Smooth muscle cell (in vitro differentiated cells): ENCODE data around the gene CKAP5. TPM values are rescaled to one million over a fixed set of nuclear protein-coding genes. Genes with fewer than 3 reads are reported as not detected.

Experiments used
- DNase-seq: peaks from one replicate; lab custom pipeline; 2025; ENCODE audit not compliant: unreplicated experiment; lab: John Stamatoyannopoulos, UW
- H2AFZ ChIP-seq: fragments of 200-600 bp; sonication (generic); 2 replicates; pipeline ENCODE4 v1.6.0; 2016; ENCODE audit warnings: antibody characterized with exemption, low read depth, mild to moderate bottlenecking
- H3F3A ChIP-seq: fragments of 200-600 bp; sonication (generic); 2 replicates; pipeline ENCODE4 v1.6.0; 2017; ENCODE audit warnings: antibody characterized with exemption, low read depth
- H3K27ac ChIP-seq: fragments of 200-600 bp; sonication (generic); 2 replicates; pipeline ENCODE4 v1.5.1; 2016; ENCODE audit warnings: low read depth, mild to moderate bottlenecking
- H3K27me3 ChIP-seq: fragments of 200-600 bp; sonication (generic); 2 replicates; pipeline ENCODE4 v1.6.1; 2016; ENCODE audit warnings: low read depth, mild to moderate bottlenecking
- H3K36me3 ChIP-seq: fragments of 200-600 bp; sonication (generic); 2 replicates; pipeline ENCODE4 v1.5.1; 2016; ENCODE audit warnings: low read depth
- H3K4me1 ChIP-seq: fragments of 200-600 bp; sonication (generic); 2 replicates; pipeline ENCODE4 v1.5.1; 2016; ENCODE audit warnings: low read depth
- H3K4me2 ChIP-seq: fragments of 200-600 bp; sonication (generic); 2 replicates; pipeline ENCODE4 v1.6.0; 2016; ENCODE audit warnings: mild to moderate bottlenecking
- H3K4me3 ChIP-seq: fragments of 200-600 bp; sonication (generic); 2 replicates; pipeline ENCODE4 v1.5.1; 2016; ENCODE audit warnings: mild to moderate bottlenecking
- H3K79me2 ChIP-seq: fragments of 200-600 bp; sonication (generic); 2 replicates; pipeline ENCODE4 v1.6.0; 2016; ENCODE audit warnings: low read depth, mild to moderate bottlenecking
- H3K9ac ChIP-seq: fragments of 200-600 bp; sonication (generic); 2 replicates; pipeline ENCODE4 v1.6.0; 2016; ENCODE audit warnings: low read depth
- H3K9me3 ChIP-seq: fragments of 200-600 bp; sonication (generic); replicated peaks from 2 replicates; pipeline ENCODE4 v1.5.1; 2016; ENCODE audit warnings: low read depth
- H4K20me1 ChIP-seq: fragments of 200-600 bp; sonication (generic); 2 replicates; pipeline ENCODE4 v1.6.0; 2016; ENCODE audit warnings: low read depth
- CTCF ChIP-seq: fragments of 200-600 bp; sonication (generic); IDR thresholded peaks from 2 replicates; pipeline ENCODE4 v1.5.1; 2017; ENCODE audit warnings: borderline replicate concordance, mild to moderate bottlenecking, antibody characterized with exemption; ENCODE audit not compliant: insufficient read depth, poor library complexity, severe bottlenecking
- WGBS: methylation state at CpG from one replicate; pipeline ENCODE4 v1.1.7; 2016; ENCODE audit warnings: low lambda C conversion rate; 5-methylcytosine and 5-hydroxymethylcytosine counted together
- polyA plus RNA-seq: library from polyadenylated mRNA; unstranded; fragments of >200 nt; fragmentation: Nextera tagmentation; extraction: Ambion mirVana; gene quantifications from 2 replicates; pipeline ENCODE4 v1.2.1, GENCODE V29; 2016
- total RNA-seq: library from RNA; depleted of rRNA; stranded (reverse); fragments of >200 nt; gene quantifications from 2 replicates; pipeline ENCODE4 v1.2.3, GENCODE V29; 2014

CKAP5 gene
- total and polyA plus RNA-seq, 2 experiments from 2014 or later = 24.5 to 57.0 TPM

DNA sequence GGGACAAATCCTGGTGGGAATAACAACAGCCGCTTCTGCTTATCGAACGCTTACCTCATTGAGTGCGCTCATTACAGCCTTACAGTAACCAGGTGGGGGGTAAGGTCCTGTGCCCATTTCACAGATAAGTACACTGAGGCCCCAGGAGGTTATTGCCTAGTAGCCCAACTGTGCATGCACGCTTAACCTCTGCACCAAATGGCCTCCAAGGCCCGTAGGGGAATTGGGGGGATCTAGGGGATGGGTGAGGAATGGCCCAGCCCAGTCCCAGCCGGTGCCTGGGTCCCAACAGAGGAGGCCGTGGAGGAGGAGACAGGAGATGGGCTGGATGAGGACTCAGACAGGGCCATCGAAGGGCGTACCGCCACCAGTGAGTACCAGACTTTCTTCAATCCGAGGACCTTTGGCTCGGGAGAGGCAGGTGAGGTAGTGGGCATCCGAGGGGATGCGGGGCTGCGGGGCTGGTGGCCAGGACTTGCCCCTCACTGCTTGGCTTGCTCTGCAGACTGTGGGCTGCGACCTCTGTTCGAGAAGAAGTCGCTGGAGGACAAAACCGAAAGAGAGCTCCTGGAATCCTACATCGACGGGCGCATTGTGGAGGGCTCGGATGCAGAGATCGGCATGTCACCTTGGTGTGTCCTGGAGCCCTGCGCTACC, 119.7 kb downstream of the CKAP5 start:
- Histone ChIP-seq H3K79me2 (no peaks in the 10 kb centered on the region), H3K27me3 (no peaks in the 10 kb centered on the region), H4K20me1 (no peaks in the 10 kb centered on the region), H3K36me3 (no peaks in the 10 kb centered on the region), H3K9me3 (no peaks in the 10 kb centered on the region), H3K4me2 (no peak overlapping the region), H3K9ac (no peak overlapping the region), H3K4me1 (no peaks in the 10 kb centered on the region), H2AFZ (no peak overlapping the region), H3F3A (no peaks in the 10 kb centered on the region), H3K27ac (no peak overlapping the region), H3K4me3 (no peak overlapping the region)
- WGBS = 95% methylated on average over 26 of the region's 26 CpGs
- no peak for TF ChIP-seq CTCF
- no peak for DNase-seq

GRCh38 chr11:46725338-46726205, 120.5 kb downstream of the CKAP5 start:
- H2AFZ ChIP-seq = no peak overlapping the region
- no peaks in the 10 kb centered on the region for H3K79me2 ChIP-seq
- H3K4me3 ChIP-seq = no peak overlapping the region
- no peaks in the 10 kb centered on the region for H4K20me1 ChIP-seq
- H3K4me2 ChIP-seq = no peak overlapping the region
- WGBS = 92% methylated on average over 19 of the region's 19 CpGs
- no peak overlapping the region for H3K9ac ChIP-seq
- TF ChIP-seq CTCF = no peak
- H3K9me3 ChIP-seq = no peaks in the 10 kb centered on the region
- no peaks in the 10 kb centered on the region for H3F3A ChIP-seq
- H3K4me1 ChIP-seq = no peaks in the 10 kb centered on the region
- no peaks in the 10 kb centered on the region for H3K27me3 ChIP-seq
- no peak for DNase-seq
- no peaks in the 10 kb centered on the region for H3K36me3 ChIP-seq
- H3K27ac ChIP-seq = no peak overlapping the region

- H3K27me3 ChIP-seq = no peaks in the 10 kb centered on the region
- no peak overlapping the region for H3K9ac ChIP-seq
- no peak for DNase-seq
- H4K20me1 ChIP-seq = no peaks in the 10 kb centered on the region
- H3F3A ChIP-seq = no peaks in the 10 kb centered on the region
- WGBS = 77% methylated on average over 8 of the region's 8 CpGs
- no peaks in the 10 kb centered on the region for H3K79me2 ChIP-seq
- H3K27ac ChIP-seq = no peak overlapping the region
- H3K36me3 ChIP-seq = no peaks in the 10 kb centered on the region
- H3K4me2 ChIP-seq = no peak overlapping the region
- no peaks in the 10 kb centered on the region for H3K9me3 ChIP-seq
- no peak overlapping the region for H3K4me3 ChIP-seq
- no peaks in the 10 kb centered on the region for H3K4me1 ChIP-seq
- no peak overlapping the region for H2AFZ ChIP-seq
- TF ChIP-seq CTCF = no peak
Measured at GRCh38 chr11:46724088-46724487, 122.0 kb downstream of the CKAP5 start.
